HG02588 (cell line): ENCODE data around the gene CORO2A.

Source experiments
- ATAC-seq: cut with Tn5 transposase; IDR thresholded peaks from one replicate; pipeline ENCODE4 v1.9.1; 2021; ENCODE audit warnings: mild to moderate bottlenecking, moderate library complexity; ENCODE audit not compliant: unreplicated experiment

The CORO2A gene, protein sequence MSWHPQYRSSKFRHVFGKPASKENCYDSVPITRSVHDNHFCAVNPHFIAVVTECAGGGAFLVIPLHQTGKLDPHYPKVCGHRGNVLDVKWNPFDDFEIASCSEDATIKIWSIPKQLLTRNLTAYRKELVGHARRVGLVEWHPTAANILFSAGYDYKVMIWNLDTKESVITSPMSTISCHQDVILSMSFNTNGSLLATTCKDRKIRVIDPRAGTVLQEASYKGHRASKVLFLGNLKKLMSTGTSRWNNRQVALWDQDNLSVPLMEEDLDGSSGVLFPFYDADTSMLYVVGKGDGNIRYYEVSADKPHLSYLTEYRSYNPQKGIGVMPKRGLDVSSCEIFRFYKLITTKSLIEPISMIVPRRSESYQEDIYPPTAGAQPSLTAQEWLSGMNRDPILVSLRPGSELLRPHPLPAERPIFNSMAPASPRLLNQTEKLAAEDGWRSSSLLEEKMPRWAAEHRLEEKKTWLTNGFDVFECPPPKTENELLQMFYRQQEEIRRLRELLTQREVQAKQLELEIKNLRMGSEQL

DNA sequence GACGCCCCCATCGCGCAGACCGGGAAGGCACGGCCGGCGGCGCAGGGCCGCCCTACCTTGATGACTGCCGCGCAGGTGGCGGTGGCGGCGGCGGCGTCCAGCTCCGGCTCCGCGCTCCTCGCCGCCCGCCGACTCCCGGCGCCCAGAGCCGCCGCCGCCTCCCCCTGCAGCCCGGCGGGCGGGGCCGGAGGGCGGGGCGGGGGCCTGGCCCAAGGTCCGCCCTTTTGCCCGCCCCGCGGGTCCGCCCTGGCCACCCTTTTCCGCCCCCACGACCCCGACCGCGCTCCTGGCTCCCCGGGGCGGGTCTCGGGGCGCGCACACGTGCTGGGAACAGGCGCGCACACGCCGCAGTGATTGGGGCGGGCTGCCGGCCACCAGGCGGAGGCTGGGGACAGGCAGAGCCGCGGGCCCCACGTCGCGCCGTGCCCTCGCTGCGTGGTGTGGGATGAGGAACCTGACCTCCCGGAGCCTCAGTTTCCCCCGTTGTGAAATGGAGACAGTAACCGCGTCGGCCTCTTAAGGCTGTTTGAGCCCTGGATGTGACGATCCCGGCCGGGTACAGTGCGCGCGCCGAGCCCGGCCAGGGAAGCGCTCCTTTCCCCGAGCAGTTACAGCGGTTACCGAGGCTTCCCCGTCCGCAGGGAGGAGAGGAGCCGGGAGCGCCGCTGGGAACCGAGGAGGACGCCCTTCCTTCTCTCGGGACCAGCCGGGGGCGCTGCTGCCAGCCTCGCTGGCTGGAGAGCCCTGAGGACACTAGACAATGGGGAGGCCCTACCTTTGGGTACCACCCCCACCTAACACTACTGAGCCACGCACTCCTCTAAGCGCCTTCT, at the start of gene CORO2A:
TSS of gene CORO2A (minus strand) at position 135 of the 833 bp plus-strand sequence. CDS start 34,977 bp downstream, outside the sequence.
- ATAC-seq, result peak; percentile 56

- ATAC-seq, result no peak
Observed at GRCh38 chr9:98241357-98242300, 49.2 kb upstream of the CORO2A start.

DNA sequence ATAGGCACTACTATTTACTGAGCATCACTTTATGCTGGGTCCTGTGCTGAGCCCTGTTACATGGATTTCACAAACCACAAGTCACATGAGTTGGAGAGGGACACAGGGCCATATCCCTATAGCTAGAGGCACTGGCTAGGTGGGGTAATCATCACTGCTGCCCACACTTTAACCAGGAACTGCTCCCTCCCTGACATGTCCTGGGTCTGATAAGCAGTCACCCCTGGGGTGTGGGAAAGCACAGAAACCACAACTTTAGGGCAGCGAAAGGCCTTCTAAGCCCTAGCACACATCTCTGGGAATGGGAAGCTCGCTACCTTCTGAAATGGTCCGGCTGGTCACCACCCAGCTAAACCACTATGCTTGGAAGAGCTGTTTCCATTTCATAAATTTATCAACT, 48.0 kb upstream of the CORO2A start:
- ATAC-seq, result no peak

- no peak for ATAC-seq
Observed at GRCh38 chr9:98236901-98237487, 44.6 kb upstream of the CORO2A start.

GRCh38 chr9:98235126-98235525, 42.7 kb upstream of the CORO2A start:
- no peak for ATAC-seq

- ATAC-seq, result no peak
Observed at GRCh38 chr9:98234245-98234825, 41.9 kb upstream of the CORO2A start.

GRCh38 chr9:98232926-98233325, 40.5 kb upstream of the CORO2A start:
- ATAC-seq, result no peak

DNA sequence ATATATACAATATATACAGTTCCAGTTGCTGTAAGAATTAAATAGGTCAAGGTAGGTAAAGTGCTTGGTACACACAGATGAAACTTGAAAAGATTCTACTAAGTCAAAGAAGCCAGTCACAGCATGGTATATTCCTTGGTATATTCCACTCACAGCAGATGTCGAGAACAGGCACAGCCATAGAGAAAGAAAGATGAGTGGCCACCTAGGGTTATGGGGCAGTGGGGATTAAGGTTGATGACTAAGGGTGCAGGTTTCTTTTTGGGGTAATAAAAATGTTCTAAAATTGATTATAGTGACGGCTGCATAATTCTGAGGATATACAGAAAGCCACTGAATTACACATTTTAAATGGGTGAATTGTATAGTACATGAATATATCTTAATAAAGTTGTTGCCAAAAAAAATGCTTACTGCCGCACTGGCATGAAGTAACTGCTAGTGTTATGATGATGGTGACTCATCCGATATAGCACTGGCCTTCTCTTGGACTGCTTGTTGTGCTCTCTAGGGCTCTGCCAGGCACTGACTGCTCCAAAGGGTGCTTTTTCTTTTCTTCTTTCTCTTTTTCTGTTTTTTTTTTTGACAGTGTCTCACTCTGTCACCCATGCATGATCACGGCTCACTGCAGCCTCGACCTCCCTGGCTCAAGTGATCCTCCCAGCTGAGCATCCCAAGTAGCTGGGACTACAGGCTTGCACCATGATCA, 39.5 kb upstream of the CORO2A start:
- no peak for ATAC-seq

- ATAC-seq, result no peak
Observed at GRCh38 chr9:98230789-98231188, 38.4 kb upstream of the CORO2A start.

GRCh38 chr9:98230304-98230703, 37.9 kb upstream of the CORO2A start:
- no peak for ATAC-seq

DNA sequence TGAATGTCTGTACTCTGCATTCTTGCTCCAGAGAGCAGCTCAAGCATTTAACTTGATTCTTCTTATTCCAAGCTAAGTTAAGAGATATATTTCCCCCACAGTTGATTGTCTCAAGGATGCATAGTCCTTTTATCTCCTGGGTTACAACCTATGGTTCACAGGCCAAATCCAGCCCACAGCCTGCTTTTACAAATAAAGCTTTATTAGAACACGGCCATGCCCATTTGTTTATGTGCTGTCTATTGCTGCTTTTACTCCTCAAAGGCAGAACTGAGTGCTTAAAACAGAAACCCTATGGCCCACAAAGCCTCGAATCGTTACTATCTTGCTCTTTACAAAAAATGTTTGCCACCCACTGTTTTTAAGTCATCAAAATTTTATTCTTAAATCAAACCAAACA, 37.2 kb upstream of the CORO2A start:
- ATAC-seq, result no peak

DNA sequence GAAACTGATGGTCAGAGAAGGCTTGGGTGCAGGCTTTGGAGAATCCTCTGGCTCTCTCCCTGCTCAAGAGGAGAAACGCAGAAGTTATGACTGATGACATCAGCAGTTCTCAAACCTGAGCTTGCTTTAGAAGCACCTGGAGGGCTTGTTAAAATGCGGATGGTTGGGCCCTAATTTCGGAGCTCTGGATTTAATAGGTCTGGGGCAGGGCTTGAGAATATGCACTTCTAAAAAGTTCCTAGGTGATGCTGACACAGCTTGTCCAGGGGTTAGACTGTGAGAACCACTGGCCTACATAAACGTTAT, 36.6 kb upstream of the CORO2A start:
- no peak for ATAC-seq

DNA sequence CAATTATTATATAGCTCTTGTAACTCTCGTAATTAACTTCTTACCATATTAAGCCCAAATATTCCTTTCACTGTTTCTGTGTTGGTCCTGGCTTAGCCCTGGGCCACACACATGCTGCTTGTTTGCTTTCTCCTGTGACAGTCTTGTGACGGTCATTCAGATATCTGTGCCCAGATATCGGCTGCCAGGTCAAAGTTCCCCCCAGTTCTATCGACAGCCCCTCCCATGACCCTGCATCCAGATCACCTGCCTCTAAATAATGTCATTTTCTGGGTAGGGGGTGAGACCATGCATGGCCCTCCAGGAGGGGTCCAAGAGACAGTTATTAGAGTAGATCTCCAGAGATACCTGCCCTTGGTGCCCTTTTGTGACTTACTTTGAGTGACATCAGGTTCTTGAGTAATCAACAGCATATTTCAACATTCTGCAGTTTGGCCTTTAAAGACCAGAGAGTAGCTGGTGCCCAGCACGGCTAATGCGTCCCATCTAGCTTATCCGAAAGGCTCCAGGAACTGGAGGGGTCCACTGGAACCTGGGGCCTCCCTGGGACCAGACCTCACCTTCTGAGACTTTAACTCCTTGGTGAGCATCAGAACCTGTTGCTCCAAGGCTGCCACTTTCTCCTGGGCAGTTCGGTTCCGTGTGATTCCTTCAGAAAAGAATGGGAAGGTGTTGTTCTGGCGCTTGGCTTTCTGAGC, 36.1 kb upstream of the CORO2A start:
- ATAC-seq, result no peak

GRCh38 chr9:98227883-98228282, 35.4 kb upstream of the CORO2A start:
- no peak for ATAC-seq

GRCh38 chr9:98226957-98227356, 34.5 kb upstream of the CORO2A start:
- ATAC-seq, result no peak

- ATAC-seq, result no peak
Observed at GRCh38 chr9:98226516-98226915, 34.1 kb upstream of the CORO2A start.

- no peak for ATAC-seq
Observed at GRCh38 chr9:98225015-98225442, 32.6 kb upstream of the CORO2A start.

DNA sequence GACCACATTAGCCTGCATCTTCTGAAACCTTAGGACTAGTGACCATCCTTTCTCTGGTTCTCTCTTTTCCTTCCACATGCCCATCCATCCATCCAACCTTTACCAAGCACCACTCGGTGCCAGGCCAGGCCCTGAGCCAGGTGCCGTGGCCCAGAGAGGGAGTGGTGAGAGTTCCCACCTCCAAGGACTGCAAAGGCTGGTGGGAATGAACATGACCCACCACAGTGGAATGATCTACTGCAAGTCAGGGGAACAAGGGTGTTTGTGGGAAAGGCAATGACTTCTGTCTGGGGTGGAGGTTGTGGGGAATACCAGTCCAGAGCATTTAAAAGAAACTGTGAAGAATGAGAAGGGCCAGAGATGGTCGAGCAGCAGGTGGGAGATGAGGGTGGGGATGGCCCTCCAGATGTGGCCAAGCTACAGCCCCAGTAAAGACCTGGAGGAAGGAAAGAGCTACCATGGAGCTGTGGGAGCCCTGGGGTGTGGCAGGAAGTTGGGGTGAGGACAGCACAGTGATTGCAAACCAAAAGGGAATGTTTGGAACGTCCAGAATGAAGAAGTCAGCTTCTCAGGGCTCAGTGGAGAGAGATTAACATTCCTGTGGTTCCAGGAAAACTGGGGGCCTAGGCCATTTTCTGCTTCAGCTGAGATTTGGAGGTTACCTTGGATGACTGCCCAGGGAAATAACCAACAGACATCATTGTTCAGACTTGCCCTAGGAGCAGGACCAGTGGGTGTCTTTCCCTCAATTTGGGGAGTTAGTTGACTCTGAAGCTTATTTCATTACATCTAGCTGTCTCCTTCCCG, 30.7 kb upstream of the CORO2A start:
- no peak for ATAC-seq
